Osteocyte (in vitro differentiated cells): ENCODE measurements around the gene LTC4S. TPM values are rescaled to one million over a fixed set of nuclear protein-coding genes. Genes with fewer than 3 reads are reported as not detected.

ENCODE experiments used
- DNase-seq: peaks from one replicate; pipeline ENCODE4 v3.0.0; 2021; ENCODE audit warnings: mixed read lengths; ENCODE audit not compliant: unreplicated experiment; ENCODE audit errors: extremely low spot score
- H3K27ac Mint-ChIP-seq: one replicate; pipeline ENCODE4 v1.8.0; 2021; ENCODE audit warnings: mild to moderate bottlenecking, mixed read lengths; ENCODE audit not compliant: unreplicated experiment
- H3K27me3 Mint-ChIP-seq: one replicate; pipeline ENCODE4 v1.8.0; 2021; ENCODE audit warnings: mixed read lengths; ENCODE audit not compliant: unreplicated experiment
- H3K36me3 Mint-ChIP-seq: one replicate; pipeline ENCODE4 v1.8.0; 2021; ENCODE audit warnings: mixed read lengths; ENCODE audit not compliant: unreplicated experiment
- H3K4me1 Mint-ChIP-seq: one replicate; pipeline ENCODE4 v1.8.0; 2021; ENCODE audit warnings: mixed read lengths; ENCODE audit not compliant: unreplicated experiment
- H3K4me3 Mint-ChIP-seq: one replicate; pipeline ENCODE4 v1.8.0; 2021; ENCODE audit warnings: mild to moderate bottlenecking, moderate library complexity, mixed read lengths; ENCODE audit not compliant: unreplicated experiment
- H3K9me3 Mint-ChIP-seq: one replicate; pipeline ENCODE4 v1.8.0; 2021; ENCODE audit warnings: mixed read lengths; ENCODE audit not compliant: unreplicated experiment
- total RNA-seq: library from RNA; stranded (reverse); gene quantifications from 2 replicates; pipeline ENCODE4 v1.2.1, GENCODE V29; 2021
- TF ChIP-seq, protein P1 (sequence below): fragments of 200-600 bp; sonication (generic); IDR thresholded peaks from 2 replicates; pipeline ENCODE4 v1.5.0; 2021; ENCODE audit warnings: antibody characterized with exemption, mild to moderate bottlenecking, moderate library complexity

The LTC4S gene
- total RNA-seq, 1 donor from 2014 or later, result 2.4 TPM

DNA sequence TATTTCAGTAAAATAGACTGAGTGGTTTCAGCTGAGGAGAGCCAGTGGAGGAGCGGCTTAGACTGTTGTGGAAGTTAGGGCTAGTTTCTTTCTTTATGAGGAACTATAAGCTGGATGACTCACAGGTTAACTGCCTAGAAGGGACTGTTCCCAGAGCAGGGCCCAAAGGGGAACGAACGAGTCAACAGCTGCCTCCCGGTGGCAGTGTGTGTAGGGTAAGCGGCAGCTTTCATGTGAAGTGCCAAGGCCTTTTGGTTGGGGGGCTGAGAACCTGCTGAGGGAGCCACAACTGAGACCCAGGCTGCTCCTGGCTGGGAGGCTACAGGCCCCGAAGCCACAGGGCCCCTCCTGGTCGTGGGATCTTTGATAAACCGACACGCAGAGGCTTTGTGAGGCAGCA lies 33.9 kb downstream of the LTC4S start:
- TF ChIP-seq, protein P1, sequence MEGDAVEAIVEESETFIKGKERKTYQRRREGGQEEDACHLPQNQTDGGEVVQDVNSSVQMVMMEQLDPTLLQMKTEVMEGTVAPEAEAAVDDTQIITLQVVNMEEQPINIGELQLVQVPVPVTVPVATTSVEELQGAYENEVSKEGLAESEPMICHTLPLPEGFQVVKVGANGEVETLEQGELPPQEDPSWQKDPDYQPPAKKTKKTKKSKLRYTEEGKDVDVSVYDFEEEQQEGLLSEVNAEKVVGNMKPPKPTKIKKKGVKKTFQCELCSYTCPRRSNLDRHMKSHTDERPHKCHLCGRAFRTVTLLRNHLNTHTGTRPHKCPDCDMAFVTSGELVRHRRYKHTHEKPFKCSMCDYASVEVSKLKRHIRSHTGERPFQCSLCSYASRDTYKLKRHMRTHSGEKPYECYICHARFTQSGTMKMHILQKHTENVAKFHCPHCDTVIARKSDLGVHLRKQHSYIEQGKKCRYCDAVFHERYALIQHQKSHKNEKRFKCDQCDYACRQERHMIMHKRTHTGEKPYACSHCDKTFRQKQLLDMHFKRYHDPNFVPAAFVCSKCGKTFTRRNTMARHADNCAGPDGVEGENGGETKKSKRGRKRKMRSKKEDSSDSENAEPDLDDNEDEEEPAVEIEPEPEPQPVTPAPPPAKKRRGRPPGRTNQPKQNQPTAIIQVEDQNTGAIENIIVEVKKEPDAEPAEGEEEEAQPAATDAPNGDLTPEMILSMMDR, result no peak
- no peak for DNase-seq
- Mint-ChIP-seq H3K4me1 (peaks cover 32% of the 10 kb centered on the region), H3K27me3 (no peaks in the 10 kb centered on the region), H3K4me3 (no peak overlapping the region), H3K9me3 (no peaks in the 10 kb centered on the region), H3K36me3 (peaks cover 79% of the 10 kb centered on the region), H3K27ac (peak overlapping the region; percentile 34)

DNA sequence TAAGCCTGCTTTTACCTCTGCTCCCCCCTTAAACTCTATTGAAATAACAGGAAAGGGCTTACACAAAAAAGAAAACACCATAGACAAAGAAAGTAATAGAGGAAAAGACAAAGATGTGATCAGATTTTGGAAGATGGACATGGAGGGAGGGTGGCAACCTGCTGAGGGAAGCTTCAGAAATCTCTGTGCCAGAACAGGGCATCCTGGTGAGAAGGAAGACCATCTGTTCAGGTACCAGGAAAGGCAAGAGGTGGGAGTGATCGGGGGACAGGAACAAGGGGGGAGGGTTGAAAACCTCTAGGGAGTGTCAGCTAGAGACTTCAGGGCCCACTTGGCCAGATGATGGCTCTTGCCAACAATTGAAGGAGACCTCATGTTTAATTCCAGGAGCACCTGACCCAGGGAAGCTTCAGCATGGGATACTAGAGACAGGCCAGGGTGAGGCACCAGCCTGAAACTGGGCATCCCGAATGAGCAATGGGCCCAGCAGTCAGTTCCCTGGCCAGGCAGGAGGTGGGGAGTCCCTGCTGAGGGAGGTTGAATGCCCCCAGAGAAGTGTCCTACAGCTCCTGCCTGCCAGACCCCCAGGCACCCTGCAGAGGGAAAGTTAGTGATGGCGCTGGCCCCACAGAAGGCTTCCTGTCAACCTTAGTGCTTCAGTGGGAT lies 35.1 kb downstream of the LTC4S start:
- Mint-ChIP-seq H3K9me3 (no peaks in the 10 kb centered on the region), H3K36me3 (peaks cover 81% of the 10 kb centered on the region), H3K4me3 (no peak overlapping the region), H3K27ac (no peak overlapping the region), H3K27me3 (no peaks in the 10 kb centered on the region), H3K4me1 (peaks cover 23% of the 10 kb centered on the region)
- no peak for DNase-seq
- TF ChIP-seq, protein P1, result no peak

DNA sequence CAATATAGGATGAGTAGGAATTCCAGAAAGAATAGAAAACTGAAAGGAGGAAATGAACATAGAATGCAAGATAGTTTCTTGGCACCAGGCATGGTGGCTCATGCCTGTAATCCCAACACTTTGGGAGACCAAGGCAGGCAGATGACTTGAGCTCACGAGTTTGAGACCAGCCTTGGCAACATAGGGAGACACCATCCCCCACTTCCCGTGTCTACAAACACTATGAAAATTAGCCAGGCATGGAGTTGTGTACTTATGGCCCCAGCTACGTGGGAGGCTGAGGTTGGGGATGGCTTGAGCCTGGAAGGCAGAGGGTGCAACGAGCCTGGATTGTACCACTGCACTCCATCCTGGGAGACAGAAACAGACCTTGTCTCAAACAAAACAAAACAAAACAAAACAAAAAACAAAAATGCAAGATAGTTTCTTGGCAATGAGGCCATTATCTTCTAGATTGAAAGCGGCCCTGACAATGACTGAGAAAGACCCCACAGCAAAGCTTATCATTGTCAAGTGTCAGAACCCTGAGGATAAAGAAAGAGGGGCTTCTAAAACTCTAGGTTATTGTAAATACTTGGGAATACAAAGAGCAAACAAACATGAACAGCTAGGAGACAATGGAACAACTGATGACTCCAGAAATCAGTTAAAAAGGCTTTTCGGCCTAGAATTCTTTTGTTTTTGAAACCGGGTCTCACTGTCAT lies 36.1 kb downstream of the LTC4S start:
- H3K4me1 Mint-ChIP-seq, result peaks cover 18% of the 10 kb centered on the region
- TF ChIP-seq, protein P1, result no peak
- no peaks in the 10 kb centered on the region for H3K9me3 Mint-ChIP-seq
- no peak overlapping the region for H3K4me3 Mint-ChIP-seq
- DNase-seq, result no peak
- peak overlapping the region; percentile 3 for H3K27ac Mint-ChIP-seq
- no peaks in the 10 kb centered on the region for H3K27me3 Mint-ChIP-seq
- H3K36me3 Mint-ChIP-seq, result peaks cover 74% of the 10 kb centered on the region

DNA sequence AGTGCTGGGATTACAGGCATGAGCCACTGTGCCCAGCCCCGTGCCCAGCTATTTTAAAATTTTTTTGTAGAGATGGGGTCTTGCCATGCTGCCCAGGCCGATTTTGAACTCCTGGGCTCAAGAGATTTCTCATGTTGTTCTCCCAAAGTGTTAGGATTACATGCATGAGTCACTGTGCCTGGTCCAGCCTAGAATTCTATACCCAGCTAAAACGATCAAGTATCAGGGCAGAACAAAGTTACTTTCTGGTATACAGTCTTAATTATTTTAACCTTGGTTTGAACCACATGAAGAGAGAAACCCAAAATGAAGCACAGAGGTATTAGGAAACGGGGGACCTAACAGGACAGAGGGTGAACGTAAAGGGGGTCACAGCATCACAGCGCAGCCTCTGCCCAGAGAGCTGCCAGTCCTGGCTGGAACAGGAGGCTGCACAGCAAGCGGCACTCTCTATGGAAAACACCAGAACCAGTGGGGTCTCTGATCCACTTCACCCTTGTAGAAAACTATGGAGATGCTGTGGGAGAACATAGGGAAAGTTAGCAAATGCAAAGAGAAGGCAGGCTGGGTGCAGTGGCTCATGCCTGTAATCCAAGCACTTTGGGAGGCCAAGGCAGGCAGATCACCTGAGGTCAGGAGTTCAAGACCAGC lies 37.2 kb downstream of the LTC4S start:
- H3K4me1 Mint-ChIP-seq, result peaks cover 12% of the 10 kb centered on the region
- DNase-seq, result no peak
- H3K27ac Mint-ChIP-seq, result peak overlapping the region; percentile 7
- H3K36me3 Mint-ChIP-seq, result peaks cover 69% of the 10 kb centered on the region
- H3K4me3 Mint-ChIP-seq, result no peak overlapping the region
- H3K27me3 Mint-ChIP-seq, result no peaks in the 10 kb centered on the region
- no peaks in the 10 kb centered on the region for H3K9me3 Mint-ChIP-seq
- TF ChIP-seq, protein P1, result no peak
